ENCODE measurements around the gene SLC6A4.

SLC6A4 gene

GRCh38 chr17:30244853-30245385 is 9.4 kb upstream of the SLC6A4 start:
- Histone ChIP-seq H3K27me3 (peaks cover 4% of the 10 kb centered on the region), H3K36me3 (peaks cover 14% of the 10 kb centered on the region), H3K9me3 (no peaks in the 10 kb centered on the region), H3K4me3 (ENCODE audit: low read depth in 1 of 2, low read length in 1 of 2) (no peak overlapping the region), H3K4me1 (ENCODE audit: control insufficient read depth in 1 of 2, insufficient read depth in 1 of 2, low read depth in 1 of 2, low read length in 1 of 2) (no peaks in the 10 kb centered on the region), H3K27ac (no peak overlapping the region)
- no peak for TF ChIP-seq CTCF (IDR thresholded peaks at IDR 0.05)

- H3K27ac ChIP-seq, result no peak overlapping the region
- no peak for TF ChIP-seq CTCF (IDR thresholded peaks at IDR 0.05)
- peaks cover 10% of the 10 kb centered on the region for H3K36me3 ChIP-seq
- peaks cover 0 to under 1% of the 10 kb centered on the region in 2 experiments for H3K4me1 ChIP-seq (ENCODE audit: control insufficient read depth in 1 of 2, insufficient read depth in 1 of 2, low read depth in 1 of 2, low read length in 1 of 2)
- no peak overlapping the region for H3K4me3 ChIP-seq (ENCODE audit: low read depth in 1 of 2, low read length in 1 of 2)
- H3K27me3 ChIP-seq, result peaks cover 18% of the 10 kb centered on the region
- no peaks in the 10 kb centered on the region for H3K9me3 ChIP-seq
Measured at GRCh38 chr17:30243568-30243967, 8.1 kb upstream of the SLC6A4 start.

GRCh38 chr17:30243002-30243401 is 7.5 kb upstream of the SLC6A4 start:
- no peak for TF ChIP-seq CTCF (IDR thresholded peaks at IDR 0.05)
- Histone ChIP-seq H3K4me1 (ENCODE audit: control insufficient read depth in 1 of 2, insufficient read depth in 1 of 2, low read depth in 1 of 2, low read length in 1 of 2) (peaks cover 0 to 3% of the 10 kb centered on the region in 2 experiments), H3K27ac (no peak overlapping the region), H3K36me3 (peaks cover 5% of the 10 kb centered on the region), H3K27me3 (peaks cover 24% of the 10 kb centered on the region), H3K4me3 (ENCODE audit: low read depth in 1 of 2, low read length in 1 of 2) (no peak overlapping the region), H3K9me3 (no peaks in the 10 kb centered on the region)

DNA sequence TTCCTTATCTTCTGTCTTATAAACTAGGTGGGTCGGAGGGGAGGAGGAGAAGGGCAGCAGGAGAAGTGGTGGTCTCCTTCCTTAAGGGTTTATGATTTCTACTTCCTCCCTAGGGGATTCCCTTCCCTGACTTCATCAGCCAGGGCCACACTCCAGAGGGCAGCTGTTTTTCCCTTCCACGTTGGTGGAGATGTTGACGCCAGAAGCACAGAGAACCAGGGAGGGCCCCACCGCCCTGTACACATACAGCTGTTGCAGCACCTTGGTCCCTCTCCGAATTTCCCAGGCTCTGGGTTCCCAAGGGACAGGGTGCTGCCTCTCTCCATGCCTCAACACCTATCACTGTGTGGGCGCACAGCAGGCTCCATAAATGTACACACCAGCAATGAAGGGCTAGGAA is 5.6 kb upstream of the SLC6A4 start:
- no peaks in the 10 kb centered on the region for H3K36me3 ChIP-seq
- no peak overlapping the region for H3K27ac ChIP-seq
- H3K27me3 ChIP-seq, result peaks cover 43% of the 10 kb centered on the region
- no peaks in the 10 kb centered on the region for H3K9me3 ChIP-seq
- peaks cover 1 to 10% of the 10 kb centered on the region in 2 experiments for H3K4me1 ChIP-seq (ENCODE audit: control insufficient read depth in 1 of 2, insufficient read depth in 1 of 2, low read depth in 1 of 2, low read length in 1 of 2)
- TF ChIP-seq CTCF (IDR thresholded peaks at IDR 0.05), result no peak
- no peak overlapping the region for H3K4me3 ChIP-seq (ENCODE audit: low read depth in 1 of 2, low read length in 1 of 2)

DNA sequence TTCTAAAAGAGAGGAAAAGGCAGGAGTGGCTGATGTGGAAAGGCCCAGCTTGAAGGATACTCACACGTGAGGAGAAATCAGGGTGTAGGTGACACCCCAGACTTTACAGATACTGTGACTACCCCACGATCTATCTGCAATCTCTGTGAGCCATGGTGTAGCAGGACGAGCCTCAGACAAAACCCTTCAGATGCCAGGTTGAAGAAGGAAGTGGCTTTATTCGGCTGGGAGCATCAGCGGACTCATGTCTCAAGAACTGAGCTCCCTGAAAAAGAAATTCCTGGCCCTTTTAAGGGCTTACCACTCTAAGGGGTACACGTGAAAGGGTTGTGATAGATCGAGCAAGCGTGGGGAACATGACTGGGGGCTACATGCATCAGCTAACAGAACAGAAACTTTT is 4.7 kb upstream of the SLC6A4 start:
- Histone ChIP-seq H3K27me3 (peaks cover 52% of the 10 kb centered on the region), H3K27ac (no peak overlapping the region), H3K9me3 (no peaks in the 10 kb centered on the region), H3K4me1 (ENCODE audit: control insufficient read depth in 1 of 2, insufficient read depth in 1 of 2, low read depth in 1 of 2, low read length in 1 of 2) (peaks cover 10 to 19% of the 10 kb centered on the region in 2 experiments), H3K4me3 (ENCODE audit: low read depth in 1 of 2, low read length in 1 of 2) (no peak overlapping the region), H3K36me3 (no peaks in the 10 kb centered on the region)
- TF ChIP-seq CTCF (IDR thresholded peaks at IDR 0.05), result no peak

DNA sequence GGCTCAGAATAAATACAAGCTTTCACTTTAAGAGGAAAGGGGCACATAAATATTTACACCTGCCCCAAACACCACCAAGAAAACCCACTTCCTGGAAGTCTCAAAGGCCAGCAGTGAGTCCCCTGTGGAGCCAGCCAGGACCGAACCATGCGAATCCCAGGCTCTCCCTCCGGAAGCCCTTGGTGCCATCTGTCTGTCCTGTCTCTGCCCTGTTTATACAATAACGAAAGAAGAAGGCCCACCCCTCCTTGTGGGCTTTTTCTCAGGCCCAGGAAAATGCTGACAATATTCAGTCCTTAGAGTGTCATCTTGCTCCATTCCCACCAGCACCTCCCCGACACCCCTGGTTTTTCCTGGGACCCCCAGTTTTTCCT is 3.6 kb upstream of the SLC6A4 start:
- Histone ChIP-seq H3K36me3 (no peaks in the 10 kb centered on the region), H3K4me3 (ENCODE audit: low read depth in 1 of 2, low read length in 1 of 2) (no peak overlapping the region), H3K9me3 (no peaks in the 10 kb centered on the region), H3K27me3 (peaks cover 63% of the 10 kb centered on the region), H3K27ac (no peak overlapping the region), H3K4me1 (ENCODE audit: control insufficient read depth in 1 of 2, insufficient read depth in 1 of 2, low read depth in 1 of 2, low read length in 1 of 2) (peaks cover 12 to 20% of the 10 kb centered on the region in 2 experiments)
- TF ChIP-seq CTCF (IDR thresholded peaks at IDR 0.05), result no peak
